Stimulated activated CD4-positive, alpha-beta T cell treated with anti-CD3 and anti-CD28 coated beads, Interleukin-1b, Interleukin-23, amount 100 ng/mL, for 24 hours (primary cell): ENCODE data around the gene S100A9.

Source experiments
- DNase-seq, 4 experiments: peaks; one replicate each; pipeline ENCODE4 v3.0.0-alpha.2; 2020; ENCODE audit warnings: low read depth in 4 of 4, low spot score in 1 of 4

S100A9 gene

GRCh38 chr1:153389401-153389800 lies 31.7 kb downstream of the S100A9 start:
- DNase-seq: no peak

- DNase-seq: no peak
These were observed 32.6 kb downstream of the S100A9 start for GRCh38 chr1:153389973-153390879.

- DNase-seq: no peak
These were observed 33.5 kb downstream of the S100A9 start, which contains the start of gene S100A8 for GRCh38 chr1:153390938-153391710. TSS of gene S100A8 (minus strand) at chr1:153391073. CDS start at chr1:153390535, 538 bp downstream.

GRCh38 chr1:153392258-153392657 lies 34.6 kb downstream of the S100A9 start:
- DNase-seq: no peak

- no peak for DNase-seq
These were observed 35.2 kb downstream of the S100A9 start for GRCh38 chr1:153392822-153393221.

GRCh38 chr1:153393926-153394325 lies 36.3 kb downstream of the S100A9 start:
- DNase-seq: no peak

- no peak for DNase-seq
These were observed 36.7 kb downstream of the S100A9 start for GRCh38 chr1:153394391-153394790.

GRCh38 chr1:153395136-153395685 lies 37.6 kb downstream of the S100A9 start:
- DNase-seq: no peak

- DNase-seq: no peak
These were observed 38.1 kb downstream of the S100A9 start for GRCh38 chr1:153395776-153396175.

GRCh38 chr1:153396461-153396860 lies 38.8 kb downstream of the S100A9 start:
- no peak for DNase-seq

GRCh38 chr1:153397051-153397923 lies 39.6 kb downstream of the S100A9 start:
- DNase-seq: no peak

GRCh38 chr1:153397924-153398651 lies 40.4 kb downstream of the S100A9 start:
- no peak for DNase-seq

GRCh38 chr1:153399401-153400055 lies 41.9 kb downstream of the S100A9 start:
- DNase-seq: no peak

- no peak for DNase-seq
These were observed 42.6 kb downstream of the S100A9 start for GRCh38 chr1:153400244-153400643.

- no peak for DNase-seq
These were observed 43.8 kb downstream of the S100A9 start for GRCh38 chr1:153401461-153401860.

GRCh38 chr1:153402226-153402625 lies 44.6 kb downstream of the S100A9 start:
- no peak for DNase-seq

- no peak for DNase-seq
These were observed 45.9 kb downstream of the S100A9 start for GRCh38 chr1:153403421-153404085.

- no peak for DNase-seq
These were observed 46.5 kb downstream of the S100A9 start for GRCh38 chr1:153404086-153404635.

- DNase-seq: peak; percentile 2 to 46 (median 36)
These were observed 47.1 kb downstream of the S100A9 start for GRCh38 chr1:153404768-153405167.
